AG09309 (cell line): ENCODE data around the gene GUCA2B.
A peak's percentile ranks its signal among the peaks of the same experiment; 100 is the strongest.

Experiments
- DNase-seq: peaks from one replicate; pipeline ENCODE4 v3.0.0-alpha.2; 2010; ENCODE audit warnings: low read depth
- H3K4me3 ChIP-seq: 2 replicates; pipeline ENCODE4 v1.5.1; 2011; ENCODE audit warnings: mild to moderate bottlenecking, low read depth, low read length, moderate library complexity; ENCODE audit not compliant: control insufficient read depth
- CTCF ChIP-seq: IDR thresholded peaks from 2 replicates; pipeline ENCODE4 v1.5.1; 2011; ENCODE audit warnings: mild to moderate bottlenecking, low read depth, low read length, inconsistent platforms; ENCODE audit not compliant: insufficient read depth, control insufficient read depth; ENCODE audit errors: missing control alignments

GUCA2B gene

GRCh38 chr1:42173961-42174735 is 20.9 kb downstream of the GUCA2B start:
- no peak for TF ChIP-seq CTCF
- no peak overlapping the region for H3K4me3 ChIP-seq
- no peak for DNase-seq

GRCh38 chr1:42175314-42176054 is 22.3 kb downstream of the GUCA2B start:
- no peak for TF ChIP-seq CTCF
- no peak overlapping the region for H3K4me3 ChIP-seq
- no peak for DNase-seq

GRCh38 chr1:42176902-42177519 is 23.8 kb downstream of the GUCA2B start:
- no peak for DNase-seq
- TF ChIP-seq CTCF, result peak; percentile 76

GRCh38 chr1:42177541-42177981 is 24.4 kb downstream of the GUCA2B start:
- peak; percentile 82 for DNase-seq

More at GRCh38 chr1:42176902-42177519, 23.8 kb downstream of the GUCA2B start:
- H3K4me3 ChIP-seq, result no peak overlapping the region

GRCh38 chr1:42178249-42178648 is 25.0 kb downstream of the GUCA2B start:
- no peak for DNase-seq
- no peak for TF ChIP-seq CTCF
- H3K4me3 ChIP-seq, result no peak overlapping the region

More at GRCh38 chr1:42177541-42177981, 24.4 kb downstream of the GUCA2B start:
- no peak overlapping the region for H3K4me3 ChIP-seq
- no peak for TF ChIP-seq CTCF

- no peak for TF ChIP-seq CTCF
- DNase-seq, result peak; percentile 31
- no peak overlapping the region for H3K4me3 ChIP-seq
Measured at GRCh38 chr1:42179275-42179674, 26.1 kb downstream of the GUCA2B start.
